GM13977 (cell line): ENCODE measurements around the gene FUT8.
A peak's percentile ranks its signal among the peaks of the same experiment; 100 is the strongest.

ENCODE experiments used
- DNase-seq: peaks from one replicate; pipeline ENCODE4 v3.0.0; 2012; ENCODE audit warnings: low spot score
- in situ Hi-C: fragments of 300-500 bp; cut with MboI; formaldehyde crosslinking; loops from one replicate; pipeline ENCODE4 v1.12.0; 2022; ENCODE audit warnings: low sequenced_read_pairs, low pct_unique_long_range_greater_than_20kb, mixed read lengths, inconsistent platforms; ENCODE audit not compliant: unreplicated experiment
- TF ChIP-seq, protein P1 (sequence below): IDR thresholded peaks from 2 replicates; pipeline ENCODE4 v1.5.1; 2012; ENCODE audit warnings: mild to moderate bottlenecking, control low read depth; ENCODE audit not compliant: insufficient read depth; ENCODE audit errors: extremely low read depth, missing control alignments

Gene FUT8

DNA sequence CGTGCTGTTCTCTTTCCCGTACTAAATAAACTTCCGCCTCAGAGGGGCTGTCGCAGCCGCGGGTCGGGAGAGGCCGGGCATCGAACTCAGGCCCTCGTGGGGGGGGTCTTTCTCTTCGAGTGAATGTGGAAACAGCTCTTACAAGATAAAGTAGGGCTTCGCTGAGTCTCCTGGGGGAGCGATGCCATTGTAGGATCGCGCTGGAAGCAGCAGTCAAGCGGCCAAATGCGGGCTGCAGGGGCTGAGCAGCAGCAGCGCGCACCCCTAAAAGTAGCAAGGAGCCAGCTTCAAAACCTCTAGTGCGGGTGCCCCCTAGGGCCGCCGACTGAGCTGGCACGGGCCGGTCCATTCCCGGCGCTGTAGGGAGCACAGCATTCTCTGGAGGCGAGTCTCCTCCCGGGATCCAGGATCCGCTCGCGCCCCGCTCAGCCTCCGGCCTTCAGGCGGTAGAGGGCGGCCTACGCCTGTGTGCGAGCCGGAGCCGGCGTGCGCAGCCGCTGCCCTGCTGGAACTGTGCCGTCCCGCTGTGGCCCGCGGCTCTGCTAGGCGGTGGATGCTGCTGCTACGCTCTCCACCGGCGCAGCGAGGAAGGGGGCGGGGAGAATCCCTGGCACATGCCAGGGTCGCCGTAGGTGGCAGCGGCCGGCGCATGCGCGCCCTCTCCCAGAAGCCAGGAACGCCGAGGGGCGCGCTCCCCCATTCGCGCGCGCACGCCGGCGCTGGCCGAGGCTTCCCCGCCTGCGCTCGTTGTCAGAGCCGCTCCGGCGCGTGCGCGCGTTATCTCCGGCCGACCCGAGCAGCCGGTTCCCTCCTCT lies at the start of gene FUT8:
TSS of gene FUT8 (plus strand) at position 699 of the 815 bp plus-strand sequence. CDS start 148,834 bp downstream, outside the sequence.
- peak; percentile 85 for DNase-seq
- TF ChIP-seq, protein P1, sequence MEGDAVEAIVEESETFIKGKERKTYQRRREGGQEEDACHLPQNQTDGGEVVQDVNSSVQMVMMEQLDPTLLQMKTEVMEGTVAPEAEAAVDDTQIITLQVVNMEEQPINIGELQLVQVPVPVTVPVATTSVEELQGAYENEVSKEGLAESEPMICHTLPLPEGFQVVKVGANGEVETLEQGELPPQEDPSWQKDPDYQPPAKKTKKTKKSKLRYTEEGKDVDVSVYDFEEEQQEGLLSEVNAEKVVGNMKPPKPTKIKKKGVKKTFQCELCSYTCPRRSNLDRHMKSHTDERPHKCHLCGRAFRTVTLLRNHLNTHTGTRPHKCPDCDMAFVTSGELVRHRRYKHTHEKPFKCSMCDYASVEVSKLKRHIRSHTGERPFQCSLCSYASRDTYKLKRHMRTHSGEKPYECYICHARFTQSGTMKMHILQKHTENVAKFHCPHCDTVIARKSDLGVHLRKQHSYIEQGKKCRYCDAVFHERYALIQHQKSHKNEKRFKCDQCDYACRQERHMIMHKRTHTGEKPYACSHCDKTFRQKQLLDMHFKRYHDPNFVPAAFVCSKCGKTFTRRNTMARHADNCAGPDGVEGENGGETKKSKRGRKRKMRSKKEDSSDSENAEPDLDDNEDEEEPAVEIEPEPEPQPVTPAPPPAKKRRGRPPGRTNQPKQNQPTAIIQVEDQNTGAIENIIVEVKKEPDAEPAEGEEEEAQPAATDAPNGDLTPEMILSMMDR: peak; percentile 65
- in situ Hi-C loops: loop anchor here (25.0 kb wide), 3 partner anchors 425 to 550 kb away; partner anchors contain the start of gene FNTB

DNA sequence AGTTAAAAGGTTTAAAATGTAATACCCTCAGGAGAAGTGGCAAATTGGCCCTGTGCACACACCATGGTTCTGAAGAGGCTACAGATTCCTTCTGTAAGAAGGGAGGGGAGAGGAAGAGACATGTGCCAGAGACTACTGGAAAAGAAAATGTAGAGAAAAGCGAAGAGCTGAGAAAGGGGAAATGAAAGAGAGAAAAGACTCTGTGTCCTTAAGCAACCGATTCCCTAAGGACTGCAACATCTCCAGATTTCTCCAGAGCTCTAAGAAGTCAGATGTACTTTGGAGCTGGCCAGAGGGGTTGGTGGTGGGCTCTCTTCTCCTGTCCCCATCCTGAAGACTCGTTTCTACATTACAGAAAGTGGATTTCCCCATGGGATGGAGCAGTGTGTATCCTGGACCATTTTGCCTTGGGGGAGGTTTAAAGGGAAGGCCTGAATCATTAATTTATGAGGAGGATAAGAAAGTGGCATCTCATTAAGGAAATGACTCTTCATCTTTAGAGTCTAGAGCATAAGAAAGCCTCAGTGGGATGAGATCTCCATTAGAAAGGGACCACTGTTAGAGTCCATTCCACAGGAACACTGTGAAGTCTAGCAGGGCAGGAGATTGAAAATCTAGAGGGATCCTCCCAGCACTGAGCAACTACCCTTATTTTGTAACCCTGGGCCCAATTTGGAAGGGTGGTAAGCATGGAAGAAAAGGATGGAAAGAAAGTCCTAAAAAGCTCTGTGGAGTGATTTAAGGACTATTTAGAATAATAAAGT lies 45.5 kb upstream of the FUT8 start:
- in situ Hi-C loops: no loop called here
- TF ChIP-seq, protein P1: no peak
- no peak for DNase-seq

DNA sequence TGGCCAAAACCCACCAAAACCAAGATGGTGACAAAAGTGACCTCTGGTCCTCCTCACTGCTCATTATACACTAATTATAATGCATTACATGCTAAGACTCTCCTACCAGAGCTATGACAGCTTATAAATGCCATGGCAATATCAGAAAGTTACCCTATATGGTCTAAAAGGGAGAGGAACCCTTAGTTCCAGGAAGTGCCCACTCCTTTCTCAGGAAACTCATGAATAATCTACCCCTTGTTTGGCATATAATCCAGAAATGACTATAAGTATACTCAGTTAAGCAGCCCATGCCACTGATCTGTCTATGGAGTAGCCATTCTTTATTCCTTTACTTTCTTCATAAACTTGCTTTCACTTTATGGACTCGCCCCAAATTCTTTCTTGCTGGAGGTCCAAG lies 43.0 kb upstream of the FUT8 start:
- in situ Hi-C loops: no loop called here
- no peak for DNase-seq
- TF ChIP-seq, protein P1: no peak

DNA sequence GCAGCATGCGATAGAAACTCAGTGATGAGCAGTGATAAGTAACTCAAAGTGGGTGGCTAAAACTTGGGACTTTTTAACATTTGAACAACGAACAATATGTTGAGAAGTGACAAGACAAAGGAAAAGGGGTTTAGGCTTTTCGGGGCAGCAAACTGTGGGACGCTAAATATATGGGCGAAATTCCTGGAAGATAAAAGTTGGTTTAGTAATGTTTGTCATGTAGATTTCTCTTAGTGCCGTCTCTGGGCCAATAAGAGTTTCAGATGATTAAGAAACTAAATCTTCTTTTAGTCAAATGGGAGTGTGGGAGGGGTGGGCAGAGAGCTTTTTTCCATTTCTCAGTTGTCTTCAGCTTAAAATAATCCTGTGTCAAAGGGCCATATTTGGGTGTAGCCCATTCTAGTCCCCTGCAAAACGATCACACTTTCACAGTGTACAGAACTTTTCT lies 41.7 kb upstream of the FUT8 start:
- in situ Hi-C loops: no loop called here
- peak; percentile 39 for DNase-seq
- TF ChIP-seq, protein P1: no peak

DNA sequence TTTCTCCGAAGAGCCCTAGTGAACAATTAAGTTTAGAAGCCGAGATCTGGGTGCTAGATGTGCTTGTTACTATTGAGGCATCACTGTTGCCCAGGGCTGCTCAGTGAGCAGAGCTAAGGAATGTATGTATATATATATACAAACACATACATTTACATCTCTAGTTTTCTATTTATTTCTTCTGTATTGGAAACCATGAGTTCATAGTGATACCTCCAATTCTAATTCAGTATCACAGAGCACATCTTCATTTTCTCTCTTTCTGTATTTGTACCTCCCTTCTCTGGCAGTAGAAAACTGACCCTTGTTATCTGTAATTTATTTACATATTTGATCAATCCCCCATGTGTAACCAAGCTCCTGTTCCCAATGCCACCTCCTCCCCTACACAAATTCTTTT lies 40.7 kb upstream of the FUT8 start:
- in situ Hi-C loops: no loop called here
- DNase-seq: peak; percentile 29
- TF ChIP-seq, protein P1: no peak

DNA sequence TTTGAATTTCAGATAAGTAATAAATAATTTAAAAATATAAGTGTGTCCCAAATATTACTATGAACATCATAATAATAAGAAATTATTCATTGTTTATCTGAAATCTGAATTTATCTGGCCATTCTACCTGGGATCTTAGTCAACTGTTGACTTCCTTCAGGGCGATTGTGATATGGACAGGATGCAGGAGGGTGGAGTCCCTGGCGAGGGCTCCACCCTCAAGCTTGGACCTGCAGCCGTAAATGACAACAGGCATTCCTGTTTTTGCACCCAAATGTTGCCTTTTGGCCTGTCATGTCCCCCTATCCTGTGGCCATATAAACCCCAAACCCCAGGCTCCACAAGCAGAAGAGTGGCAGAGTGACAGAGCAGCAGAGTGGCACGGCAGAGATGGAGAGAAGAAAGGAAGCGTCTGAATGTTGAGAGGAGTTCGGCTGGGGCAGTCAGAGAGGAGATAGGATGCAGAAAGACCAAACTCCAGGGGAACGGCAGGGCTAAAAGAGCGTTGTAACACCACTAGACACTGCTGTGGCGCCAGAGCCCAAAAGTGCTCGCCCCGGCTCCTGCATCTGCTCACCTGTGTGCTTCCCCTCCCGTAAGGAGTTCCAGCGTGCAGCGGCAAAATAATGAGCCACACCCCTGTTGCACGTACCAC lies 39.4 kb upstream of the FUT8 start:
- in situ Hi-C loops: no loop called here
- no peak for DNase-seq
- TF ChIP-seq, protein P1: no peak
